Tibial nerve (tissue), 4 donors: ENCODE results near the gene BNC2.

Source experiments
- EP300 ChIP-seq, 2 donors: sonication (generic); formaldehyde crosslinking; IDR thresholded peaks; one replicate each; pipeline ENCODE4 v1.6.1; 2017; ENCODE audit warnings: antibody characterized with exemption in 2 of 2, mild to moderate bottlenecking in 1 of 2
- POLR2A ChIP-seq, 2 donors: fragments of 450-650 bp; IDR thresholded peaks; one replicate each; pipeline ENCODE4 v1.6.1; 2017; ENCODE audit warnings: antibody characterized with exemption in 2 of 2, mild to moderate bottlenecking in 2 of 2, moderate library complexity in 2 of 2
- TF ChIP-seq, protein P1 (sequence below), 5 experiments: fragments of 200-600 bp in 3 of 5; fragments of 450-650 bp in 2 of 5; sonication (generic) in 3 of 5; IDR thresholded peaks; one replicate each; pipeline ENCODE4 v1.5.1; 2016 to 2019; ENCODE audit warnings: antibody characterized with exemption in 5 of 5, mild to moderate bottlenecking in 3 of 5, moderate library complexity in 2 of 5

DNA sequence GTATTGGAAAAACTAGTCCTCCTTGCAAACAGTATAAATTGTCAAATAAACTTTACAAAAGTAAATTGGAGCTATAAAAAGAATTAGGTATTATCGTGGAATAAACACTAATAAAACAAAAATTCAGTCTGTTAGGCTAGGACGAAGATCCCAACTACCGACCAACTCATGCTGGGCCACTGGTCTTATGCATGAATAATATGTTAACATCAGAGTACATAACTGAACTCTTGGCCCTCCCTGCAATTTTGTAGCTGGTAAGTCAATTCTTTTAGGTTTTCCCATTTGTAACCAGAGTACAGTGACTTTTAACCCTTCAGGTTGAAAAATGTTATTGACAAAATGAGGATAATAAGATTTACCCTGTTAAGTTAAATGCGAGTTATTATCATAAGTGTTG lies 428.7 kb downstream of the BNC2 start:
- TF ChIP-seq EP300 (IDR thresholded peaks at IDR 0.05): no peak
- TF ChIP-seq, protein P1, sequence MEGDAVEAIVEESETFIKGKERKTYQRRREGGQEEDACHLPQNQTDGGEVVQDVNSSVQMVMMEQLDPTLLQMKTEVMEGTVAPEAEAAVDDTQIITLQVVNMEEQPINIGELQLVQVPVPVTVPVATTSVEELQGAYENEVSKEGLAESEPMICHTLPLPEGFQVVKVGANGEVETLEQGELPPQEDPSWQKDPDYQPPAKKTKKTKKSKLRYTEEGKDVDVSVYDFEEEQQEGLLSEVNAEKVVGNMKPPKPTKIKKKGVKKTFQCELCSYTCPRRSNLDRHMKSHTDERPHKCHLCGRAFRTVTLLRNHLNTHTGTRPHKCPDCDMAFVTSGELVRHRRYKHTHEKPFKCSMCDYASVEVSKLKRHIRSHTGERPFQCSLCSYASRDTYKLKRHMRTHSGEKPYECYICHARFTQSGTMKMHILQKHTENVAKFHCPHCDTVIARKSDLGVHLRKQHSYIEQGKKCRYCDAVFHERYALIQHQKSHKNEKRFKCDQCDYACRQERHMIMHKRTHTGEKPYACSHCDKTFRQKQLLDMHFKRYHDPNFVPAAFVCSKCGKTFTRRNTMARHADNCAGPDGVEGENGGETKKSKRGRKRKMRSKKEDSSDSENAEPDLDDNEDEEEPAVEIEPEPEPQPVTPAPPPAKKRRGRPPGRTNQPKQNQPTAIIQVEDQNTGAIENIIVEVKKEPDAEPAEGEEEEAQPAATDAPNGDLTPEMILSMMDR (IDR thresholded peaks at IDR 0.05): no peak
- TF ChIP-seq POLR2A (IDR thresholded peaks at IDR 0.05): no peak
